CD14-positive monocyte (primary cell): ENCODE measurements around the gene SUCO. TPM values are rescaled to one million over a fixed set of nuclear protein-coding genes. Genes with fewer than 3 reads are reported as not detected.

Experiments used
- DNase-seq, 3 donors: peaks; one replicate each; pipeline ENCODE4 v3.0.0-alpha.2; 2011 to 2022
- H2AFZ ChIP-seq: 2 replicates; pipeline ENCODE4 v1.6.0; 2012; ENCODE audit warnings: mild to moderate bottlenecking, low read depth, low read length, inconsistent platforms; ENCODE audit not compliant: insufficient read depth, poor library complexity, severe bottlenecking
- H3K27ac ChIP-seq, 2 donors: 1 replicate in 1 of 2; 2 replicates in 1 of 2; pipeline ENCODE4 v1.5.1; 2012 to 2013; ENCODE audit warnings: low read length in 2 of 2, control low read depth in 1 of 2, inconsistent platforms in 1 of 2, low read depth in 1 of 2, mild to moderate bottlenecking in 1 of 2
- H3K27me3 ChIP-seq, 2 donors: one replicate each; pipeline versions ENCODE4 v1.6.0 to v1.6.1; 2011 to 2013; ENCODE audit warnings: low read length in 2 of 2; ENCODE audit not compliant: control insufficient read depth in 2 of 2, insufficient read depth in 2 of 2
- H3K36me3 ChIP-seq, 2 donors: replicated peaks in 1 of 2; 1 replicate in 1 of 2; 2 replicates in 1 of 2; pipeline versions ENCODE4 v1.5.1 to v1.6.1; 2012 to 2013; ENCODE audit warnings: low read length in 2 of 2, control low read depth in 1 of 2, inconsistent platforms in 1 of 2, mild to moderate bottlenecking in 1 of 2; ENCODE audit not compliant: insufficient read depth in 2 of 2, control insufficient read depth in 1 of 2
- H3K4me1 ChIP-seq, 2 donors: 1 replicate in 1 of 2; 2 replicates in 1 of 2; pipeline versions ENCODE4 v1.5.1 to v1.6.1; 2012 to 2013; ENCODE audit warnings: low read length in 2 of 2, control low read depth in 1 of 2, inconsistent platforms in 1 of 2, mild to moderate bottlenecking in 1 of 2, moderate library complexity in 1 of 2; ENCODE audit not compliant: insufficient read depth in 2 of 2, control insufficient read depth in 1 of 2
- H3K4me2 ChIP-seq: replicated peaks from 2 replicates; pipeline ENCODE3; 2012; ENCODE audit warnings: low read length, moderate library complexity, mild to moderate bottlenecking; ENCODE audit not compliant: poor library complexity, severe bottlenecking; ENCODE audit errors: extremely low read depth
- H3K4me3 ChIP-seq, 3 experiments: fragments of 200-600 bp in 1 of 3; sonication (generic) in 1 of 3; replicated peaks in 1 of 3; 1 replicate in 2 of 3; 2 replicates in 1 of 3; pipeline ENCODE4 v1.5.1; 2011 to 2013; ENCODE audit warnings: low read length in 3 of 3, mild to moderate bottlenecking in 3 of 3, control low read depth in 2 of 3, low read depth in 2 of 3, inconsistent platforms in 1 of 3, moderate library complexity in 1 of 3
- H3K79me2 ChIP-seq: 2 replicates; pipeline ENCODE4 v1.6.0; 2012; ENCODE audit warnings: mild to moderate bottlenecking, control low read depth, inconsistent platforms, low read length, moderate library complexity; ENCODE audit not compliant: insufficient read depth
- H3K9ac ChIP-seq: 2 replicates; pipeline ENCODE4 v1.6.0; 2017; ENCODE audit warnings: low read length, mild to moderate bottlenecking; ENCODE audit not compliant: insufficient read depth, poor library complexity, severe bottlenecking
- H3K9me3 ChIP-seq, 2 donors: replicated peaks in 1 of 2; 1 replicate in 1 of 2; 2 replicates in 1 of 2; pipeline versions ENCODE4 v1.5.1 to v1.6.1; 2012 to 2013; ENCODE audit warnings: low read length in 2 of 2, control low read depth in 1 of 2; ENCODE audit not compliant: control insufficient read depth in 1 of 2, insufficient read depth in 1 of 2
- H4K20me1 ChIP-seq: 2 replicates; pipeline ENCODE4 v1.6.0; 2012; ENCODE audit warnings: mild to moderate bottlenecking, low read length, control low read depth, moderate library complexity; ENCODE audit not compliant: insufficient read depth
- H3K27ac Mint-ChIP-seq, 7 donors: one replicate each; pipeline ENCODE4 v1.8.0; 2020; ENCODE audit warnings: mild to moderate bottlenecking in 7 of 7, mixed read lengths in 7 of 7, moderate library complexity in 6 of 7, inconsistent platforms in 2 of 7
- H3K27me3 Mint-ChIP-seq, 3 donors: one replicate each; pipeline ENCODE4 v1.8.0; 2021 to 2022; ENCODE audit warnings: low read depth in 3 of 3, mild to moderate bottlenecking in 3 of 3, mixed read lengths in 3 of 3, moderate library complexity in 3 of 3, inconsistent platforms in 1 of 3
- H3K36me3 Mint-ChIP-seq, 2 donors: one replicate each; pipeline ENCODE4 v1.8.0; 2020; ENCODE audit warnings: mixed read lengths in 2 of 2, inconsistent platforms in 1 of 2, mild to moderate bottlenecking in 1 of 2
- H3K4me1 Mint-ChIP-seq: one replicate; pipeline ENCODE4 v1.8.0; 2020; ENCODE audit warnings: mild to moderate bottlenecking, mixed read lengths
- H3K4me3 Mint-ChIP-seq, 2 donors: one replicate each; pipeline ENCODE4 v1.8.0; 2020; ENCODE audit warnings: mild to moderate bottlenecking in 2 of 2, mixed read lengths in 2 of 2, moderate library complexity in 1 of 2
- H3K9me3 Mint-ChIP-seq, 7 donors: one replicate each; pipeline ENCODE4 v1.8.0; 2020 to 2022; ENCODE audit warnings: mixed read lengths in 7 of 7, mild to moderate bottlenecking in 6 of 7, moderate library complexity in 6 of 7, inconsistent platforms in 2 of 7
- CTCF ChIP-seq: fragments of 200-600 bp; IDR thresholded peaks from one replicate; pipeline ENCODE4 v1.8.0; 2022; ENCODE audit warnings: antibody characterized with exemption, mild to moderate bottlenecking
- WGBS: methylation state at CpG from one replicate; pipeline ENCODE4 v1.1.5; 2013; ENCODE audit warnings: missing lambda C conversion rate; ENCODE audit not compliant: insufficient coverage; 5-methylcytosine and 5-hydroxymethylcytosine counted together
- intact Hi-C, 2 donors: fragments of 100-400 bp; cut with micrococcal nuclease; formaldehyde crosslinking; loops; one replicate each; pipeline versions ENCODE4 v1.15.0 to v1.15.1; 2023
- polyA plus RNA-seq, 3 donors: library from polyadenylated mRNA; depleted of rRNA in 1 of 3; unstranded in 2 of 3; stranded (reverse) in 1 of 3; fragments of 300-500 nt in 2 of 3; fragments of >200 nt in 1 of 3; fragmentation: Illumina TruSeq in 2 of 3; gene quantifications; 1 replicate in 2 of 3; 2 replicates in 1 of 3; pipeline ENCODE4 v1.2.3, GENCODE V29; 2012 to 2021

SUCO gene
- polyA plus RNA-seq, 3 donors, result 6.8 to 8.5 (median 6.8) TPM

DNA sequence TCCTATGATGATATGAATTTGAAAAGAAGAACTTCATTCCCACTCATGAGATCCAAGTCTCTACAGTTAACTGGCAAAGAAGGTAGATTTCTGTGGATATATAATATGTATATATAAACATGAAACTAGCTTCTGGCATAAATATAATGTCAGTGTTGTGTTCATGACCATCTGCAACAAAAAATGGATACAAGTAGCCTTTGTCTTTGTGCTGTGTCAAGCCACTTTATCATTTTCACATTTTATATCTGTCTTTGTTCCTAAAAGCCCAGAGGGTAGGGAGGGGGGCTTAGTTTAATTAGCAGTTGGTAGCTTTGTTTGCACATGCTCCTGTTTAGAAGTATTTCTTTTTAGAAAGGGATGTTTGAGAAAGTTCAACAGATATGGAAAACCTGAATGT lies 69.8 kb downstream of the SUCO start:
- no peaks in the 10 kb centered on the region for H3K4me1 ChIP-seq
- Mint-ChIP-seq H3K4me3 (no peak overlapping the region), H3K4me1 (no peaks in the 10 kb centered on the region), H3K27me3 (no peaks in the 10 kb centered on the region), H3K36me3 (peaks cover 59 to 69% of the 10 kb centered on the region in 2 donors), H3K9me3 (no peaks in the 10 kb centered on the region), H3K27ac (peak overlapping the region in 1 of 7 donors; percentile 34)
- H2AFZ ChIP-seq, result no peak overlapping the region
- H3K79me2 ChIP-seq, result peaks cover 6% of the 10 kb centered on the region
- intact Hi-C loops, result no loop called here
- no peaks in the 10 kb centered on the region for H3K9me3 ChIP-seq
- peaks cover 53 to 96% of the 10 kb centered on the region in 2 donors for H3K36me3 ChIP-seq
- H3K27ac ChIP-seq, result no peak overlapping the region
- no peak overlapping the region for H3K4me3 ChIP-seq
- H4K20me1 ChIP-seq, result no peaks in the 10 kb centered on the region
- H3K9ac ChIP-seq, result no peak overlapping the region
- no peak for DNase-seq
- H3K4me2 ChIP-seq, result no peak overlapping the region
- no peaks in the 10 kb centered on the region for H3K27me3 ChIP-seq
- no peak for TF ChIP-seq CTCF

DNA sequence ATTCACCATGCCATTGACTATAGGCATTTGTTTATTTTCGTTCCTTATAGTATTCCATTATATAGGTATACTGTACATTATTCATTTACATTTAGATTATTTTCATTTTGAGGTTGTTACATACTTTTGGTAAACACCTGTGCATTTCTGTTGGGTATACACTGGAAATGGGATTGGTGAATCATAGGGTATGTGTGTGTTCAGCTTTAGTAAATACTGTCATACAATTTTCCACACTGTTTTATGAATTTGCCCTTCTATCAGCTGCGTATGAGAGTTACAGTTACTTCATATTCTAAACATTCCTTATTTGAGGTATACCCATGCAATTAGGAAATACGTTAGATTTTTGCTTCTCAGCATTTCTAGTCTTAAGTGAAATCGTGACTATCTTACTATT lies 70.9 kb downstream of the SUCO start:
- WGBS, result no CpG with 5 or more reads among the region's 4 CpGs
- H3K4me1 Mint-ChIP-seq, result no peaks in the 10 kb centered on the region
- H3K9ac ChIP-seq, result no peak overlapping the region
- H3K27ac ChIP-seq, result no peak overlapping the region
- H3K36me3 Mint-ChIP-seq, result peaks cover 56 to 66% of the 10 kb centered on the region in 2 donors
- H3K36me3 ChIP-seq, result peaks cover 56 to 96% of the 10 kb centered on the region in 2 donors
- no peaks in the 10 kb centered on the region for H3K27me3 ChIP-seq
- no peak overlapping the region for H3K27ac Mint-ChIP-seq
- H3K9me3 Mint-ChIP-seq, result no peaks in the 10 kb centered on the region
- H3K27me3 Mint-ChIP-seq, result no peaks in the 10 kb centered on the region
- intact Hi-C loops, result no loop called here
- H3K4me1 ChIP-seq, result no peaks in the 10 kb centered on the region
- no peak for TF ChIP-seq CTCF
- no peak for DNase-seq
- H3K4me3 ChIP-seq, result no peak overlapping the region
- no peak overlapping the region for H3K4me3 Mint-ChIP-seq
- H3K4me2 ChIP-seq, result no peak overlapping the region
- H3K79me2 ChIP-seq, result no peaks in the 10 kb centered on the region
- no peaks in the 10 kb centered on the region for H4K20me1 ChIP-seq
- H3K9me3 ChIP-seq, result no peaks in the 10 kb centered on the region
- no peak overlapping the region for H2AFZ ChIP-seq
